ENCODE measurements around the gene RBM14. TPM values are rescaled to one million over a fixed set of nuclear protein-coding genes. Genes with fewer than 3 reads are reported as not detected.
A peak's percentile ranks its signal among the peaks of the same experiment; 100 is the strongest.
"Not testable (repeated sequence)": the region's sequence is repeated elsewhere in the genome, so short reads cannot be mapped to it uniquely, and the experiment has no call there.

RBM14 gene
- total RNA-seq, 1 donor from 2014 or later = 7.4 TPM

GRCh38 chr11:66570850-66571180, 45.6 kb upstream of the RBM14 start:
- DNase-seq (ENCODE audit: low read depth) (no peak), FAIRE-seq (no peak)
- TF ChIP-seq CTCF (IDR thresholded peaks at IDR 0.05; ENCODE audit: insufficient read depth, low read length, severe bottlenecking) = no peak
- peaks cover 6% of the 10 kb centered on the region for H3K27me3 ChIP-seq (ENCODE audit: control insufficient read depth, insufficient read depth, low read length)
- H3K36me3 ChIP-seq (ENCODE audit: control insufficient read depth, insufficient read depth, low read length) = no peaks in the 10 kb centered on the region
- no peak overlapping the region for H3K4me3 ChIP-seq (ENCODE audit: low read depth, low read length)

GRCh38 chr11:66579017-66579606, 37.3 kb upstream of the RBM14 start:
- no peaks in the 10 kb centered on the region for H3K36me3 ChIP-seq (ENCODE audit: control insufficient read depth, insufficient read depth, low read length)
- H3K27me3 ChIP-seq (ENCODE audit: control insufficient read depth, insufficient read depth, low read length) = no peaks in the 10 kb centered on the region
- no peak overlapping the region for H3K4me3 ChIP-seq (ENCODE audit: low read depth, low read length)
- TF ChIP-seq CTCF (IDR thresholded peaks at IDR 0.05; ENCODE audit: insufficient read depth, low read length, severe bottlenecking) = peak; percentile 84
- DNase-seq (ENCODE audit: low read depth) = peak; percentile 56
- FAIRE-seq = no peak

GRCh38 chr11:66580803-66581202, 35.6 kb upstream of the RBM14 start:
- H3K4me3 ChIP-seq (ENCODE audit: low read depth, low read length) = no peak overlapping the region
- TF ChIP-seq CTCF (IDR thresholded peaks at IDR 0.05; ENCODE audit: insufficient read depth, low read length, severe bottlenecking) = no peak
- no peaks in the 10 kb centered on the region for H3K27me3 ChIP-seq (ENCODE audit: control insufficient read depth, insufficient read depth, low read length)
- DNase-seq (ENCODE audit: low read depth) (no peak), FAIRE-seq (no peak)
- H3K36me3 ChIP-seq (ENCODE audit: control insufficient read depth, insufficient read depth, low read length) = no peaks in the 10 kb centered on the region

- DNase-seq (ENCODE audit: low read depth) (no peak), FAIRE-seq (no peak)
- Histone ChIP-seq H3K36me3 (ENCODE audit: control insufficient read depth, insufficient read depth, low read length) (no peaks in the 10 kb centered on the region), H3K4me3 (ENCODE audit: low read depth, low read length) (no peak overlapping the region), H3K27me3 (ENCODE audit: control insufficient read depth, insufficient read depth, low read length) (no peaks in the 10 kb centered on the region)
- no peak for TF ChIP-seq CTCF (IDR thresholded peaks at IDR 0.05; ENCODE audit: insufficient read depth, low read length, severe bottlenecking)
These were observed 35.2 kb upstream of the RBM14 start for GRCh38 chr11:66581261-66581660.

GRCh38 chr11:66582565-66583147, 33.8 kb upstream of the RBM14 start:
- not testable (repeated sequence) for H3K4me3 ChIP-seq (ENCODE audit: low read depth, low read length); FAIRE-seq; DNase-seq (ENCODE audit: low read depth); H3K27me3 ChIP-seq (ENCODE audit: control insufficient read depth, insufficient read depth, low read length); H3K36me3 ChIP-seq (ENCODE audit: control insufficient read depth, insufficient read depth, low read length)

- not testable (repeated sequence) for H3K27me3 ChIP-seq (ENCODE audit: control insufficient read depth, insufficient read depth, low read length); H3K4me3 ChIP-seq (ENCODE audit: low read depth, low read length); FAIRE-seq; DNase-seq (ENCODE audit: low read depth); H3K36me3 ChIP-seq (ENCODE audit: control insufficient read depth, insufficient read depth, low read length)
These were observed 31.0 kb upstream of the RBM14 start for GRCh38 chr11:66585447-66585846.

GRCh38 chr11:66586136-66586535, 30.3 kb upstream of the RBM14 start:
- no peaks in the 10 kb centered on the region for H3K27me3 ChIP-seq (ENCODE audit: control insufficient read depth, insufficient read depth, low read length)
- no peaks in the 10 kb centered on the region for H3K36me3 ChIP-seq (ENCODE audit: control insufficient read depth, insufficient read depth, low read length)
- DNase-seq (ENCODE audit: low read depth) = no peak
- H3K4me3 ChIP-seq (ENCODE audit: low read depth, low read length) = no peak overlapping the region
- TF ChIP-seq CTCF (IDR thresholded peaks at IDR 0.05; ENCODE audit: insufficient read depth, low read length, severe bottlenecking) = no peak
- FAIRE-seq = no peak

GRCh38 chr11:66589315-66589714, 27.1 kb upstream of the RBM14 start:
- not testable (repeated sequence) for DNase-seq (ENCODE audit: low read depth); H3K4me3 ChIP-seq (ENCODE audit: low read depth, low read length); FAIRE-seq; H3K36me3 ChIP-seq (ENCODE audit: control insufficient read depth, insufficient read depth, low read length); H3K27me3 ChIP-seq (ENCODE audit: control insufficient read depth, insufficient read depth, low read length)
